GM12865 (cell line): Measurements from ENCODE around the gene ISY1.

Experiments used
- DNase-seq: peaks from one replicate; pipeline ENCODE4 v3.0.0; 2010; ENCODE audit warnings: low read depth
- H3K4me3 ChIP-seq: 2 replicates; pipeline ENCODE4 v1.5.1; 2011; ENCODE audit warnings: mild to moderate bottlenecking, low read depth, low read length, control low read depth
- TF ChIP-seq, protein P1 (sequence below): IDR thresholded peaks from 2 replicates; pipeline ENCODE4 v1.5.1; 2011; ENCODE audit warnings: low read length, control low read depth, low read depth, inconsistent platforms; ENCODE audit not compliant: insufficient read depth; ENCODE audit errors: missing control alignments

Gene ISY1

DNA sequence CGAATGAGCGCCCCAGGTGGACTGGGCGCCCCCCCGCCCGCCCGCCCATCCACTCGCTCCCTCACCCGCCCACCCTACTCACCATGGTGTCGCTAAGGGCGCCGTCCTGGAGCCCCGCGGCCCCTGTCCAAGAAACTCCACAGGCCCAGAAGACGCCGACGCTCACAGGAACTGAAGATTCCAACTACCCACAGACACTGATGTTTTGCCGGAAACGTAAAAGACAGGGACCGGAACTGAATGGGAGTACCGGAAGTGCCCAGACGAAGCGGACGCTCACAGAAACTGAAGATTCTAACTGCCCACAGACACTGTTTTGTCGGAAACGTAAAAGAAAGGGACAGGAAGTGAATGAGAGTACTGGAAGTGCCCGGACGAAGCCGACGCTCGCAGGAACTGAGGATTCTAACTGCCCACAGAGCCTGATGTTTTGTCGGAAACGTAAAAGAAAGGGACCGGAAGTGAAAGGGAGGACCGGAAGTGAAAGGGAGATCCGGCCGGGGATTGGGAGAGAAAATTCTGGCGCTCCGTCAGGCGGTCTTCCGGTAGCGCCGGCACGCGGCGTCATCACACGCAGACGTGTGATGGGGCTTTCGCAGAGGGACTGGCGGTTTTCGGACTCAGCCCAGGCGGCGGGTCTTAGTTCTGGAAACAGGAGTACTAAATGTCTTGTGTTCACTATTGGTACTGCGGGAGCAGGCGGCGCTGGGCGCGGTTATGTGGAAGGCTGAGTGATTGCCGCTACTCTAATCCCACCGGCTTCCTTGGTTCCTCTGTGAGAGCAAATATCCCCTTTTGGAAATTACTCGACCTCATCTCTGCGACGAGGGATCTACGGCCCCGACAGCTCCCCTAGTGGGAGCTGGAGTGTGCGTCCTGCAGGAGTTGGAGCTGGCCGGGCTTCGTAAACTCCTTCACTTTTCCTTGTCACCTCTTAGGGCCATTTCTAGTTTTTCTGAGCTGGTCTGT, at the start of gene ISY1:
Gene ISY1 (minus strand): TSS at position 173 of the 969 bp plus-strand sequence. CDS start 88 bp downstream, at position 85.
- TF ChIP-seq, protein P1, sequence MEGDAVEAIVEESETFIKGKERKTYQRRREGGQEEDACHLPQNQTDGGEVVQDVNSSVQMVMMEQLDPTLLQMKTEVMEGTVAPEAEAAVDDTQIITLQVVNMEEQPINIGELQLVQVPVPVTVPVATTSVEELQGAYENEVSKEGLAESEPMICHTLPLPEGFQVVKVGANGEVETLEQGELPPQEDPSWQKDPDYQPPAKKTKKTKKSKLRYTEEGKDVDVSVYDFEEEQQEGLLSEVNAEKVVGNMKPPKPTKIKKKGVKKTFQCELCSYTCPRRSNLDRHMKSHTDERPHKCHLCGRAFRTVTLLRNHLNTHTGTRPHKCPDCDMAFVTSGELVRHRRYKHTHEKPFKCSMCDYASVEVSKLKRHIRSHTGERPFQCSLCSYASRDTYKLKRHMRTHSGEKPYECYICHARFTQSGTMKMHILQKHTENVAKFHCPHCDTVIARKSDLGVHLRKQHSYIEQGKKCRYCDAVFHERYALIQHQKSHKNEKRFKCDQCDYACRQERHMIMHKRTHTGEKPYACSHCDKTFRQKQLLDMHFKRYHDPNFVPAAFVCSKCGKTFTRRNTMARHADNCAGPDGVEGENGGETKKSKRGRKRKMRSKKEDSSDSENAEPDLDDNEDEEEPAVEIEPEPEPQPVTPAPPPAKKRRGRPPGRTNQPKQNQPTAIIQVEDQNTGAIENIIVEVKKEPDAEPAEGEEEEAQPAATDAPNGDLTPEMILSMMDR = peak; percentile 84
- peak; percentile 97 for DNase-seq

DNA sequence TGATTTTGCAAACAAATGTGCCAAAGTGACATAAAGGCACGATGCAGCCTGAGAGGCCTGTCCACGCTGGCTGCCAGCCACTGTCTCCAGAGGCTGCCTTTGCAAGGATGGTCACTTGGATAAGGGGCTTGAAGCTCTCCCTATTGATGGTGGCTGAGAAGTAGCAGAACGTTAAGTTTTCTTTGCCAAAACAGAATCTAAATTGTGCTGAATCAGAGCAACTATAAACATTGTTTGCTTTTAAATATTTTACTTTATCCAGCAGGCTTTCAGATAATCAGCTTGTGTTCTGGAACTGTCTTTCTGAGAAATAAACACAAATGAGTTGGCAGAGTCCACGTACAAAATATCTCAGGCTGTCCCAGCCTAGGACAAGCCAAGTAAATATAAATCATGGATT, 46.6 kb upstream of the ISY1 start:
- TF ChIP-seq, protein P1 = no peak
- H3K4me3 ChIP-seq = no peak overlapping the region
- no peak for DNase-seq

More for the DNA sequence above, at the start of gene ISY1:
- H3K4me3 ChIP-seq = peak within 1 kb of the TSS; percentile 91

DNA sequence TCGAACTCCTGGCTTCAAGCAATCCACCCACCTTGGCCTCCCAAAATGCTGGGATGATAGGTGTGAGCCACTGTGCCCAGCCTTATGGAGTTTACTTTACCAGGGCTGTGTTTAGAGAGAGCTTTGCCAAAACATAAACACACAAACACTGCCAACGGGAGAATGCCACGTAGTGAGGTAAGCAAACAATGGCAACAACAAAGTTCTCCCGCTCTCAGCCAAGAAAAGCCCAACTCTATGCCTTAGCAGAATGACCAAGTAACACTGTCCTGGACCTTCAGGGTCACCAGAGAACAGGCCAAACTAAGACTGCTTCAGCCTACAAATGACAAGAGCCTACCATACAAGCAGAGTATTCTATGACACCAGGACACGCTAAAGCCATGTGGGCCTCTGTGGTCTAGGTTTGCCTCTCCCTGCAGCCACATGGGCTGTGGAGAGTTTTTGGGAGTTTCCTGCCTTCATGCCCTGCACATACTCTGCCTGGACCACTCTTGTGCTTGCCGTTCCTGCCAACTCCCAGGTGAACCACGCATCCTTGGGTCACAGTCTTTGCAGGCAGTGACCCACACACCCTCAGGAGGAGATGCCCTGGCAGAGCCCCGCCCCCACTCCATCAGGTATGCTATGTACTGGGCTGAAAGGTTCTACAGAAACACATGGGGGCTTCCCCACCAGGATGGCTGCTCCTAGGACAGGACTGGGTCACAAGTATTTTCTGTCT, 44.4 kb upstream of the ISY1 start:
- H3K4me3 ChIP-seq = no peak overlapping the region
- TF ChIP-seq, protein P1 = no peak
- no peak for DNase-seq

DNA sequence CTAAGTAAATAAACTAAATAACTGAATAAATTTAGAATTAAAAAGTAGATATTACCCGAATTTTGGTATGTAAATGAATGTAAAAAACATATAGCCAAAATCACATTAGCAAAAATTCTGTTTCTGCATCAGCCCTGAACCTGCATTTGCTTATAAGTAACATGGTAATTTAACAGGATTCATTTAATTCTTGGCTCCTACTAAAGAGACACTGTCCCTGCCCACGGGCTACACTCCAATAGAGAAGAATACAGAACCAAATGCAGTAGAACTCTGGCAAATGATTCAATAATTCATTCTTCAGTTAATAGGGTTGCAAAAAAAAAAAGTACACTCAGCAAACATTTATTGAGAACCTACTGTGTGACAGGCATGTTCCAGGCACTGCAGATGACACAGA, 43.6 kb upstream of the ISY1 start:
- no peak overlapping the region for H3K4me3 ChIP-seq
- no peak for DNase-seq
- TF ChIP-seq, protein P1 = no peak

DNA sequence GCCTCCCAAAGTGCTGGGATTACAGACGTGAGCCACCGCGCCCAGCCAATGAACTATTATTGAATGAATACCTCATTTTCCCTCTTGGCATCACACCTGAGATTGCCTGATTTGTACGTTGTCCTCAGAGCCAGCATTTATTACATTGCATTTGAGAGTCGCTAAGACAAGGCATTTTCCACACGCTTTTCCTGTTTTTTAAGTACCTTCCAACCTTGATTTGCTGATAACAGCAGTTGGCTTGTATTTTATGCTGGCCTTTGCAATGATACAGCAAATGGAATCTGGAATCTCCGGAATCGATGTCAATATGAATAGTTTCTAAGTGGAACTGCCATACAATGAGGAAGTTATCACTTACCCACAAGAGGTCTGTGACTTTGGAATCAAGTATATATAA, 38.5 kb upstream of the ISY1 start:
- no peak for DNase-seq
- H3K4me3 ChIP-seq = no peak overlapping the region
- TF ChIP-seq, protein P1 = no peak

DNA sequence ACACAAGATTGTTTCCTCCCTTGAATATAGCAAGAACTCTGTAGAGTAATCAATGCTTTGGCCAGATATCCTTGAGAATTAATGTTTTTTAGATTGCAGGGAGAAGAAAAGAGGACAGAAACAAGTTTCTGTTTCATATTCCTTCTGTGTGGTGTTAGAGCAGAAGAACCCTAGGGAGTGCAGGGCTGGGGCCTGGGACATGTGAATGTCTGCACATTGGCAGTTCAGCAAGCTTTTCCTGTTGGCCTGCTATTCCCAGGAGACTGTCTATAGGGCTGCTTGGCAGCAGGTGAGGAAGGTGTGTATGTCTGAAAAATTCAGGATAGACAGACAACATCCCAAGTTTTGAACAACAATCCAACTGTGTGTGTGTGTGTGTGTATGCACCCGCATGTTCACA, 36.5 kb upstream of the ISY1 start:
- no peak overlapping the region for H3K4me3 ChIP-seq
- DNase-seq = no peak
- TF ChIP-seq, protein P1 = no peak
